H1 (cell line): ENCODE data around the gene HACD2. TPM values are rescaled to one million over a fixed set of nuclear protein-coding genes. Genes with fewer than 3 reads are reported as not detected.

Experiments used
- ASH2L ChIP-seq: fragments of 200-600, 300-600 bp; sonication (generic); IDR thresholded peaks from one replicate; pipeline ENCODE4 v1.7.1; 2017; ENCODE audit warnings: low read length
- CHD7 ChIP-seq: fragments of 300-600 bp; sonication (generic); IDR thresholded peaks from 2 replicates; pipeline ENCODE4 v1.7.1; 2012; ENCODE audit warnings: low read length, moderate library complexity, mild to moderate bottlenecking, inconsistent platforms; ENCODE audit not compliant: insufficient replicate concordance
- CTBP2 ChIP-seq: IDR thresholded peaks from 2 replicates; pipeline ENCODE4 v1.7.0; 2011; ENCODE audit warnings: borderline replicate concordance, mild to moderate bottlenecking, moderate library complexity, mixed read lengths, low read length; ENCODE audit not compliant: insufficient read depth, insufficient read length
- GABPA ChIP-seq: IDR thresholded peaks from 2 replicates; pipeline ENCODE4 v1.6.1; 2011; ENCODE audit warnings: mild to moderate bottlenecking, low read length, moderate library complexity, borderline replicate concordance; ENCODE audit not compliant: insufficient read depth
- RAD21 ChIP-seq, 2 experiments: IDR thresholded peaks in 1 of 2; conservative IDR thresholded peaks in 1 of 2; 2 replicates each; pipeline ENCODE4 v1.6.1; 2011; ENCODE audit warnings: low read depth in 2 of 2, low read length in 2 of 2, improper control_type of control experiment in 1 of 2, inconsistent platforms in 1 of 2, mild to moderate bottlenecking in 1 of 2, moderate library complexity in 1 of 2
- RFX5 ChIP-seq: IDR thresholded peaks from 2 replicates; pipeline ENCODE4 v1.6.1; 2011; ENCODE audit warnings: low read depth, low read length, improper control_type of control experiment, borderline replicate concordance
- SIRT6 ChIP-seq: IDR thresholded peaks from one replicate; pipeline ENCODE4 v1.7.1; 2012; ENCODE audit warnings: low read length, inconsistent platforms
- SUZ12 ChIP-seq: fragments of 200-600 bp; sonication (generic); IDR thresholded peaks from 2 replicates; pipeline ENCODE4 v1.6.1; 2012; ENCODE audit warnings: mild to moderate bottlenecking, inconsistent platforms, low read length, moderate library complexity, mixed read lengths
- polyA plus RNA-seq, 7 experiments: library from polyadenylated mRNA; depleted of rRNA in 3 of 7; stranded (reverse) in 5 of 7; unstranded in 2 of 7; fragments of >200 nt in 5 of 7; fragments of 200-250 nt in 2 of 7; gene quantifications; 1 replicate in 5 of 7; 2 replicates in 1 of 7; 4 replicates in 1 of 7; pipeline versions ENCODE4 v1.2.1 to v1.2.3, GENCODE V29; 2011 to 2013; ENCODE audit warnings: missing spikeins in 2 of 7, mixed read lengths in 2 of 7
- total RNA-seq: library from RNA; stranded (reverse); fragmentation: NEBNext Ultra II Directional; extraction: Animal tissue kit (Norgen Biotek cat#: 25700); gene quantifications from 2 replicates; pipeline ENCODE4 v1.2.1, GENCODE V29; 2021

Gene HACD2
- total and polyA plus RNA-seq, 2 of the 8 experiments (the other 6 are each of a cell fraction or from before 2014, with no cell fraction given), result 24.9 to 31.2 TPM

DNA sequence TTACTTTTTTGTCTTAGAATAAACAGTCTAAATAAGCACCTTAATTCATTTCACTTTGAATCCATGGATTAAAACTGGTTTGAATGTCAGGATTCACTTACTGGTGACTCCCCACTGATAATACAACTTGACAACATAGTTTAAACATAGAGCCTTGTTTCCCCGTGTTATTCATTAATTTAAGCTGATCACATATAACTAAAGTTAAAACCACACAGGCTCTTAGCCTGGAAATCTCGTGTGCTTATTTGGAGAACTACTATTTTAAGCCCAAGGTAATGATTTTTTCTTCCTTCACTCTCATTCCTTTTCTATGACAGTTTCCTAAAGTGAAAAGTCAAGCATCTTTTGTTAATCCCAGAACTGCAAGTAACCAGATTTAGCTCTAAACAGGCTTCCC is 64.2 kb downstream of the HACD2 start (continued):
- no peak for TF ChIP-seq CHD7
- no peak for TF ChIP-seq ASH2L
- TF ChIP-seq CTBP2, result no peak
- TF ChIP-seq SIRT6, result no peak
- TF ChIP-seq RFX5, result no peak
- TF ChIP-seq RAD21 (IDR thresholded peaks at IDR 0.05 in 1 of 2, conservative IDR thresholded peaks at IDR 0.05 in 1 of 2; ENCODE audit: low read depth in 2 of 2, low read length in 2 of 2), result no peak
- TF ChIP-seq SUZ12, result no peak
- no peak for TF ChIP-seq GABPA
